PFSK-1 (cell line): ENCODE data around the gene TNRC6C. TPM values are rescaled to one million over a fixed set of nuclear protein-coding genes. Genes with fewer than 3 reads are reported as not detected.
A peak's percentile ranks its signal among the peaks of the same experiment; 100 is the strongest.

ENCODE experiments used
- FOXP2 ChIP-seq: optimal IDR thresholded peaks from 2 replicates; pipeline ENCODE3; 2011; ENCODE audit warnings: borderline replicate concordance, control low read depth, inconsistent platforms; ENCODE audit not compliant: insufficient read depth; ENCODE audit errors: extremely low read length, extremely low read depth
- POLR2AphosphoS5 ChIP-seq: IDR thresholded peaks from 2 replicates; pipeline ENCODE4 v1.6.1; 2012; ENCODE audit warnings: low read depth, mild to moderate bottlenecking, control low read depth, low read length, moderate library complexity
- REST ChIP-seq, 2 experiments: IDR thresholded peaks; 2 replicates each; pipeline versions ENCODE4 v1.6.1 to v1.8.0; 2011 to 2012; ENCODE audit warnings: low read depth in 2 of 2, low read length in 2 of 2, control low read depth in 1 of 2, inconsistent platforms in 1 of 2, mild to moderate bottlenecking in 1 of 2, moderate library complexity in 1 of 2; ENCODE audit not compliant: insufficient read depth in 1 of 2
- SIN3A ChIP-seq: IDR thresholded peaks from 2 replicates; pipeline ENCODE4 v1.6.1; 2012; ENCODE audit warnings: mild to moderate bottlenecking, low read length, moderate library complexity, borderline replicate concordance; ENCODE audit not compliant: insufficient read depth
- TAF1 ChIP-seq: IDR thresholded peaks from 2 replicates; pipeline ENCODE4 v1.6.1; 2012; ENCODE audit warnings: low read length, control low read depth, borderline replicate concordance; ENCODE audit not compliant: insufficient read depth
- polyA plus RNA-seq: library from polyadenylated mRNA; unstranded; fragments of >200 nt; gene quantifications from one replicate; pipeline ENCODE4 v1.2.1, GENCODE V29; 2012; ENCODE audit warnings: low read depth, missing spikeins; ENCODE audit not compliant: insufficient read length

Gene TNRC6C
- 0.53 TPM for polyA plus RNA-seq

- TF ChIP-seq TAF1 = peak; percentile 75; the same call in 1 of the 2 replicates
- peak; percentile 46 for TF ChIP-seq FOXP2
- no peak for TF ChIP-seq REST (IDR thresholded peaks at IDR 0.05; ENCODE audit: insufficient read depth in 1 of 2, low read depth in 2 of 2, low read length in 2 of 2)
- TF ChIP-seq SIN3A = no peak
- peak; percentile 92 for TF ChIP-seq POLR2AphosphoS5
Measured at GRCh38 chr17:77957857-77958715, at the start of gene TNRC6C. Gene TNRC6C, plus strand, starts transcription at chr17:77958703. Its CDS starts 45,504 bp downstream, at chr17:78004207.

GRCh38 chr17:77909236-77909635, 49.3 kb upstream of the TNRC6C start:
- TF ChIP-seq REST (IDR thresholded peaks at IDR 0.05; ENCODE audit: insufficient read depth in 1 of 2, low read depth in 2 of 2, low read length in 2 of 2) (no peak), SIN3A (no peak), TAF1 (no peak), POLR2AphosphoS5 (no peak), FOXP2 (no peak)

GRCh38 chr17:77909816-77910215, 48.7 kb upstream of the TNRC6C start:
- TF ChIP-seq POLR2AphosphoS5 (no peak), FOXP2 (no peak), SIN3A (no peak), REST (IDR thresholded peaks at IDR 0.05; ENCODE audit: insufficient read depth in 1 of 2, low read depth in 2 of 2, low read length in 2 of 2) (no peak), TAF1 (no peak)

GRCh38 chr17:77914385-77915254, 43.9 kb upstream of the TNRC6C start:
- TF ChIP-seq SIN3A (no peak), TAF1 (no peak), REST (IDR thresholded peaks at IDR 0.05; ENCODE audit: insufficient read depth in 1 of 2, low read depth in 2 of 2, low read length in 2 of 2) (no peak), POLR2AphosphoS5 (no peak), FOXP2 (no peak)
